Neural cell (in vitro differentiated cells): ENCODE measurements around the gene CDC5L. TPM values are rescaled to one million over a fixed set of nuclear protein-coding genes. Genes with fewer than 3 reads are reported as not detected.

Experiments used
- H2AFZ ChIP-seq: fragments of 200-600, 300-800 bp; sonication (generic), shearing (Covaris generic); 2 replicates; pipeline ENCODE4 v1.6.0; 2014; ENCODE audit warnings: low read depth, mild to moderate bottlenecking, antibody characterized with exemption, low read length, moderate library complexity
- H3F3A ChIP-seq: fragments of 200-600 bp; shearing (Covaris generic); 2 replicates; pipeline ENCODE4 v1.6.1; 2016; ENCODE audit warnings: mild to moderate bottlenecking, moderate library complexity, mixed read lengths, antibody characterized with exemption, low read length; ENCODE audit not compliant: insufficient read depth, poor library complexity, severe bottlenecking
- H3K27ac ChIP-seq: fragments of 200-600, 300-800 bp; sonication (generic), shearing (Covaris generic); 2 replicates; pipeline ENCODE4 v1.5.1; 2014; ENCODE audit warnings: mild to moderate bottlenecking, low read length, moderate library complexity
- H3K27me3 ChIP-seq: fragments of 300-800, 200-600 bp; sonication (generic), shearing (Covaris generic); 2 replicates; pipeline ENCODE4 v1.6.0; 2014; ENCODE audit warnings: mild to moderate bottlenecking, low read depth, low read length, moderate library complexity; ENCODE audit not compliant: insufficient read depth
- H3K36me3 ChIP-seq: fragments of 300-800, 200-600 bp; sonication (generic), shearing (Covaris generic); 2 replicates; pipeline ENCODE4 v1.5.1; 2014; ENCODE audit warnings: mild to moderate bottlenecking, antibody characterized with exemption, low read length, moderate library complexity; ENCODE audit not compliant: insufficient read depth
- H3K4me2 ChIP-seq: fragments of 300-800, 200-600 bp; sonication (generic), shearing (Covaris generic); 2 replicates; pipeline ENCODE4 v1.6.0; 2014; ENCODE audit warnings: mild to moderate bottlenecking, low read length
- H3K4me3 ChIP-seq: fragments of 300-800, 200-600 bp; sonication (generic), shearing (Covaris generic); 2 replicates; pipeline ENCODE4 v1.5.1; 2014; ENCODE audit warnings: mild to moderate bottlenecking, low read length, moderate library complexity
- H3K79me2 ChIP-seq: fragments of 200-600 bp; shearing (Covaris generic); replicated peaks from 2 replicates; pipeline ENCODE4 v1.6.0; 2014; ENCODE audit warnings: mild to moderate bottlenecking, low read length, moderate library complexity; ENCODE audit not compliant: insufficient read depth
- H3K9ac ChIP-seq: fragments of 300-800, 200-600 bp; sonication (generic), shearing (Covaris generic); 2 replicates; pipeline ENCODE4 v1.6.1; 2016; ENCODE audit warnings: mild to moderate bottlenecking, low read length, mixed read lengths
- H3K9me2 ChIP-seq: fragments of 200-600 bp; shearing (Covaris generic); 2 replicates; pipeline ENCODE4 v1.6.1; 2016; ENCODE audit warnings: mild to moderate bottlenecking, low read length, mixed read lengths; ENCODE audit not compliant: insufficient read depth
- H3K9me3 ChIP-seq: fragments of 200-600, 300-800 bp; sonication (generic), shearing (Covaris generic); 2 replicates; pipeline ENCODE4 v1.6.1; 2016; ENCODE audit warnings: mild to moderate bottlenecking, mixed run types, low read length, moderate library complexity, mixed read lengths
- H4K20me1 ChIP-seq: fragments of 200-600 bp; shearing (Covaris generic); 2 replicates; pipeline ENCODE4 v1.6.1; 2016; ENCODE audit warnings: mild to moderate bottlenecking, mixed run types; ENCODE audit not compliant: insufficient read depth
- EP300 ChIP-seq: fragments of 450-650 bp; conservative IDR thresholded peaks from 2 replicates; pipeline ENCODE4 v1.6.1; 2014; ENCODE audit warnings: antibody characterized with exemption, mild to moderate bottlenecking, moderate library complexity; ENCODE audit not compliant: poor library complexity, severe bottlenecking
- EZH2 ChIP-seq: fragments of 200-600, 300-800 bp; shearing (Covaris generic), sonication (generic); IDR thresholded peaks from 2 replicates; pipeline ENCODE4 v1.6.1; 2014; ENCODE audit warnings: antibody characterized with exemption, low read length, borderline replicate concordance, mild to moderate bottlenecking; ENCODE audit not compliant: insufficient read depth, poor library complexity, severe bottlenecking
- MXI1 ChIP-seq: fragments of 450-650 bp; conservative IDR thresholded peaks from 2 replicates; pipeline ENCODE4 v1.6.1; 2014; ENCODE audit warnings: antibody characterized with exemption, mild to moderate bottlenecking; ENCODE audit not compliant: poor library complexity, severe bottlenecking
- POLR2AphosphoS5 ChIP-seq: IDR thresholded peaks from 2 replicates; pipeline ENCODE4 v1.6.1; 2012
- RAD21 ChIP-seq: fragments of 450-650 bp; conservative IDR thresholded peaks from 2 replicates; pipeline ENCODE4 v1.6.1; 2014; ENCODE audit warnings: antibody characterized with exemption, mild to moderate bottlenecking, moderate library complexity
- SMC3 ChIP-seq: fragments of 450-650 bp; conservative IDR thresholded peaks from 2 replicates; pipeline ENCODE4 v1.6.1; 2014; ENCODE audit warnings: antibody characterized with exemption, mild to moderate bottlenecking, moderate library complexity; ENCODE audit not compliant: poor library complexity
- TAF1 ChIP-seq: IDR thresholded peaks from 2 replicates; pipeline ENCODE4 v1.6.1; 2012; ENCODE audit warnings: low read depth
- polyA plus RNA-seq: library from polyadenylated mRNA; depleted of rRNA; stranded (reverse); fragments of >200 nt; gene quantifications from 2 replicates; pipeline ENCODE4 v1.2.3, GENCODE V29; 2014
- TF ChIP-seq, protein P1 (sequence below): fragments of 450-650 bp; IDR thresholded peaks from 2 replicates; pipeline ENCODE4 v1.5.1; 2014; ENCODE audit warnings: antibody characterized with exemption, mild to moderate bottlenecking, moderate library complexity; ENCODE audit not compliant: poor library complexity, severe bottlenecking
- TF ChIP-seq, protein P2 (sequence below): IDR thresholded peaks from 2 replicates; pipeline ENCODE4 v1.6.1; 2012; ENCODE audit warnings: borderline replicate concordance

The CDC5L gene
- polyA plus RNA-seq, 1 donor from 2014 or later, result 28.9 TPM

DNA sequence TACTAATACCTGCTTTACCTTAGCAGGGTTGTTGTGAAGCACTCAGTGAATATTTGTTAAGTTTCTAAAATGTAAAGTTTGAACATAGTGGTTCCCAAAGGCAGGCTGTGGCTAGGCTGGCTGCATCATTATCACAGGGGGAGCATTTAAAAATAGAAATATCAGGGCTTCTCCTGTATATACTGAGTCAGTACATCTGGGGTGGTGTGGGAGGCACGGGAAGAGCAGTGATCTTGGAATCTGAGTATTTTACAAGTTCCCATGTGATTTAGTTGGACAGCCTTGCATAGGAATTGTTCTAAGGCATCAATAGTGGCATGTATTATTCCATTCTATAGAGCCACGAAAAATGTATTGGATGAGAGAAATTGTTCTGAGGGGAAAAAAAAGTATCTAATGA, 8.0 kb downstream of the CDC5L start:
- Histone ChIP-seq H3K36me3 (peaks cover 27% of the 10 kb centered on the region), H3K9ac (no peak overlapping the region), H3K9me2 (no peaks in the 10 kb centered on the region), H3K4me3 (no peak overlapping the region), H3F3A (no peaks in the 10 kb centered on the region), H3K27ac (no peak overlapping the region), H3K27me3 (no peaks in the 10 kb centered on the region), H2AFZ (no peak overlapping the region), H3K79me2 (peaks cover 7% of the 10 kb centered on the region), H4K20me1 (no peaks in the 10 kb centered on the region), H3K4me2 (no peak overlapping the region), H3K9me3 (no peaks in the 10 kb centered on the region)
- TF ChIP-seq POLR2AphosphoS5 (no peak), EP300 (no peak), SMC3 (no peak), EZH2 (no peak), MXI1 (no peak), RAD21 (no peak), TAF1 (no peak)
- TF ChIP-seq, protein P1, sequence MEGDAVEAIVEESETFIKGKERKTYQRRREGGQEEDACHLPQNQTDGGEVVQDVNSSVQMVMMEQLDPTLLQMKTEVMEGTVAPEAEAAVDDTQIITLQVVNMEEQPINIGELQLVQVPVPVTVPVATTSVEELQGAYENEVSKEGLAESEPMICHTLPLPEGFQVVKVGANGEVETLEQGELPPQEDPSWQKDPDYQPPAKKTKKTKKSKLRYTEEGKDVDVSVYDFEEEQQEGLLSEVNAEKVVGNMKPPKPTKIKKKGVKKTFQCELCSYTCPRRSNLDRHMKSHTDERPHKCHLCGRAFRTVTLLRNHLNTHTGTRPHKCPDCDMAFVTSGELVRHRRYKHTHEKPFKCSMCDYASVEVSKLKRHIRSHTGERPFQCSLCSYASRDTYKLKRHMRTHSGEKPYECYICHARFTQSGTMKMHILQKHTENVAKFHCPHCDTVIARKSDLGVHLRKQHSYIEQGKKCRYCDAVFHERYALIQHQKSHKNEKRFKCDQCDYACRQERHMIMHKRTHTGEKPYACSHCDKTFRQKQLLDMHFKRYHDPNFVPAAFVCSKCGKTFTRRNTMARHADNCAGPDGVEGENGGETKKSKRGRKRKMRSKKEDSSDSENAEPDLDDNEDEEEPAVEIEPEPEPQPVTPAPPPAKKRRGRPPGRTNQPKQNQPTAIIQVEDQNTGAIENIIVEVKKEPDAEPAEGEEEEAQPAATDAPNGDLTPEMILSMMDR, result no peak
- TF ChIP-seq, protein P2, sequence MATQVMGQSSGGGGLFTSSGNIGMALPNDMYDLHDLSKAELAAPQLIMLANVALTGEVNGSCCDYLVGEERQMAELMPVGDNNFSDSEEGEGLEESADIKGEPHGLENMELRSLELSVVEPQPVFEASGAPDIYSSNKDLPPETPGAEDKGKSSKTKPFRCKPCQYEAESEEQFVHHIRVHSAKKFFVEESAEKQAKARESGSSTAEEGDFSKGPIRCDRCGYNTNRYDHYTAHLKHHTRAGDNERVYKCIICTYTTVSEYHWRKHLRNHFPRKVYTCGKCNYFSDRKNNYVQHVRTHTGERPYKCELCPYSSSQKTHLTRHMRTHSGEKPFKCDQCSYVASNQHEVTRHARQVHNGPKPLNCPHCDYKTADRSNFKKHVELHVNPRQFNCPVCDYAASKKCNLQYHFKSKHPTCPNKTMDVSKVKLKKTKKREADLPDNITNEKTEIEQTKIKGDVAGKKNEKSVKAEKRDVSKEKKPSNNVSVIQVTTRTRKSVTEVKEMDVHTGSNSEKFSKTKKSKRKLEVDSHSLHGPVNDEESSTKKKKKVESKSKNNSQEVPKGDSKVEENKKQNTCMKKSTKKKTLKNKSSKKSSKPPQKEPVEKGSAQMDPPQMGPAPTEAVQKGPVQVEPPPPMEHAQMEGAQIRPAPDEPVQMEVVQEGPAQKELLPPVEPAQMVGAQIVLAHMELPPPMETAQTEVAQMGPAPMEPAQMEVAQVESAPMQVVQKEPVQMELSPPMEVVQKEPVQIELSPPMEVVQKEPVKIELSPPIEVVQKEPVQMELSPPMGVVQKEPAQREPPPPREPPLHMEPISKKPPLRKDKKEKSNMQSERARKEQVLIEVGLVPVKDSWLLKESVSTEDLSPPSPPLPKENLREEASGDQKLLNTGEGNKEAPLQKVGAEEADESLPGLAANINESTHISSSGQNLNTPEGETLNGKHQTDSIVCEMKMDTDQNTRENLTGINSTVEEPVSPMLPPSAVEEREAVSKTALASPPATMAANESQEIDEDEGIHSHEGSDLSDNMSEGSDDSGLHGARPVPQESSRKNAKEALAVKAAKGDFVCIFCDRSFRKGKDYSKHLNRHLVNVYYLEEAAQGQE, result no peak

- no peak overlapping the region for H3K27ac ChIP-seq
- H3K9me2 ChIP-seq, result no peaks in the 10 kb centered on the region
These were observed 9.5 kb downstream of the CDC5L start for GRCh38 chr6:44396968-44397367.

More at GRCh38 chr6:44396968-44397367, 9.5 kb downstream of the CDC5L start:
- no peak overlapping the region for H3K9ac ChIP-seq
- peaks cover 27% of the 10 kb centered on the region for H3K36me3 ChIP-seq
- H3K9me3 ChIP-seq, result no peaks in the 10 kb centered on the region
- H3K4me3 ChIP-seq, result no peak overlapping the region
- H3F3A ChIP-seq, result no peaks in the 10 kb centered on the region
- no peak overlapping the region for H3K4me2 ChIP-seq
- H4K20me1 ChIP-seq, result no peaks in the 10 kb centered on the region
- H3K27me3 ChIP-seq, result no peaks in the 10 kb centered on the region
- TF ChIP-seq SMC3, result no peak
- TF ChIP-seq MXI1, result no peak
- TF ChIP-seq, protein P1, result no peak
- no peak for TF ChIP-seq TAF1
- no peak for TF ChIP-seq EP300
- no peak for TF ChIP-seq RAD21
- TF ChIP-seq POLR2AphosphoS5, result no peak
- TF ChIP-seq, protein P2, result no peak
- no peak for TF ChIP-seq EZH2
- H3K79me2 ChIP-seq, result peaks cover 5% of the 10 kb centered on the region
- H2AFZ ChIP-seq, result no peak overlapping the region
